GM08714 (cell line): ENCODE results near the gene BHMT2.

ENCODE experiments used
- H3K4me3 ChIP-seq: fragments of 200-500 bp; sonication (Bioruptor generic); 2 replicates; pipeline ENCODE4 v1.5.1; 2014; ENCODE audit warnings: mild to moderate bottlenecking, low read length, inconsistent platforms
- ZNF274 ChIP-seq: IDR thresholded peaks from 2 replicates; pipeline ENCODE4 v1.6.1; 2012; ENCODE audit warnings: mild to moderate bottlenecking, low read depth, low read length

Gene BHMT2

DNA sequence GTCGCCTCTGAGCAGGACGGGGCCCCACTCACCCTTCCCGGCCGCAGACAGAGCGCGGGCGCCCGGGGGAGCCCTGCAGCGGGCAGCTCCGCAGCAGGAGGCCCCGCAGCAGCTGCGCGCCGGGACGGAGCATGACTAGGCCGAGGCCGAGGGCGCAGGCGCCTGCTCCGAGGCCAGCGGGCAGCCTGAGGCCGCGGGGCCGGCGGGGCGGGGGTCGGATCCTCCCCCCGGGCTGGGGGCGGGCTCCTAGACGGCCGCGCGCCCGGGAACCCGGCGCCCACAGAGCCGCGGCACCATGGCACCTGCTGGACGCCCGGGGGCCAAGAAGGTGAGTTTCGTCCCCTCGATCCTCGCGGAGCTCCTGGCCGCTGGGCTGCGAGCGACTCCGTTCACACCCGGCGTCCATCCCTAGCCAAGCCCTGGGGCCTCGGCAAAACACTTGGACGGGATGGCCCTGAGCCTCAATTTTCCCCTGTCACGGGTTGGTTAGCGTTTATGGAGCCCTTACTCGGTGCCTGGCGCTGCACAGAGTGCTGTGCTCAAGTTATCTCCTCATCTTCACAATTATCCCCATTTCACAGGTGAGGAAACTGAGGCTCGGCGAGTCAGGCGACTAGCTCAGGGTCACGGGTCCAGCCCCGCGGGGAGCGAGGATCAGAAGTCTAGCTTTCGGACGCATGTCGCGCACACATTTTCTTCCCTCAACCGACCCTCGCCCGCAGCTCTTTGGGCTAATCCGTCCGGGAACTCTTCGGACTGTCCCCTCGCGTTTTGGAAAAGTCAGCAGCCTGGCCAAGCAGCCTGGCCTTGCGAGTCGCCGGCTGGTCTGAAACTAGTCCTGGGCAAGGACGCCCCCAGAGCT, at the start of gene BHMT2, which contains the start of gene DMGDH:
BHMT2 (plus strand) TSS at position 280 of the 862 bp plus-strand sequence; CDS start at position 296, 16 bp downstream.
DMGDH (minus strand) TSS at position 187 of the 862 bp plus-strand sequence; CDS start at position 133, 54 bp downstream.
- no peak within 1 kb of the TSS for H3K4me3 ChIP-seq
- no peak for TF ChIP-seq ZNF274

GRCh38 chr5:79020861-79021561, 48.6 kb upstream of the BHMT2 start:
- H3K4me3 ChIP-seq: no peak overlapping the region
- TF ChIP-seq ZNF274: no peak

DNA sequence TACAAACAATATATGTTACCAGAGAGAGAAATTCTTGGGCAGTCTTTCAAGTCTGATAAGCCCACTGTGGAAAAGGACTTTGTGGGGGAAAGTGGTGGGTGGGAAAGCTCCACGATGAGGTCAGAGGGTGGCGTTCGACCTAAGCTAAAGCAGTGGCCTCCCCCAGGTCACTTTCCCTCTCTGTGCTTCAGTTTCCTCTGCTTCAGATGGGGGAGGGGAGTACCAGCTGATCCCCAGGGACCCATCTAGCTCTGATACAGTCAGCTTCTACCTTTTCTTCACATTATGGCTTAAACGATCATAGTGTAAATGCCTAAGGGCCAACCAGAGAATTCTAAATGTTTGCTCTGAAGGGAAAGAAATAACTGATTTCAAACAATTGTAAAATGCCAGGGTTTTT, 47.8 kb upstream of the BHMT2 start:
- no peak for TF ChIP-seq ZNF274
- no peak overlapping the region for H3K4me3 ChIP-seq

DNA sequence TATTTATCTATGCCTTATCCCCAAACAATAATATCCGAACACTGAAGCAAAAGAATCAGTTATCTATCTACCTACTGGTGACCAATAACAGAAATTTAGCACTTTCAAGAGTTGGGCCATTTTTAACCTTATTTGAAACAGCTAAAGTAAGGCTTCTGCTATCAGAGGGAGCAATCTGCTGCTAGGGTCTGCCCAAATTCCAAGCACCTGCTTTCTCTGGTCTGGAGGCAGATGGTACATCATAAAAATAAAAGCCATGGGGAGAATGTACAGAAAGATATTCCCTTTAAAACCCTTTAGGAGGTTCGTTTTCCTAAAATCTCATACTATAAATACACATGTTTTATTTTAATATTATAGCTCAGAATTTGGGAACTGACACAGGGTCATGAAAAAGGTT, 46.8 kb upstream of the BHMT2 start:
- TF ChIP-seq ZNF274: no peak
- H3K4me3 ChIP-seq: no peak overlapping the region

- no peak for TF ChIP-seq ZNF274
These were observed 46.2 kb upstream of the BHMT2 start for GRCh38 chr5:79023348-79023747.

GRCh38 chr5:79023947-79024346, 45.6 kb upstream of the BHMT2 start:
- no peak for TF ChIP-seq ZNF274
- H3K4me3 ChIP-seq: no peak overlapping the region

More at GRCh38 chr5:79023348-79023747, 46.2 kb upstream of the BHMT2 start:
- H3K4me3 ChIP-seq: no peak overlapping the region

DNA sequence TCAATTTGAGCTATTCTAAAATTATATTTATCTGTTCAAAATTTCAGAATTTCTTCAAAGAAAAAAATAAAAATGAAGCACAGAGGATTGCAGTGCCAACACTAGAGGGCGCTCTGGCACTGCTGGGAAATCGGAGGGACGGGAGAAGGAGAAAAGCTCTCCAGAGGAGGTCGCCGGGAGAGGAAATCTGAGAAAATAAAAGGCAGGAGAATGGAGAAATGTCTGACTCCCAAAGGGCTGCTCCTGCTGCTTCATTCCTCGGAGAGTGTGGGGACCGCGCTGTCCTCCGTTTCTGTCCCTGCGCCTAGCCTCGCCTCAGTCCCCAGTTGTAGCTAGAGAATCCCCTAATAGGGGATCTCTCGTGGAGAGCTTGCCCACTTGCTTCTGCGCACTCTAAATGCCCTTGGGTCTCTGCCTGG, 44.5 kb upstream of the BHMT2 start:
- H3K4me3 ChIP-seq: no peak overlapping the region
- TF ChIP-seq ZNF274: no peak

DNA sequence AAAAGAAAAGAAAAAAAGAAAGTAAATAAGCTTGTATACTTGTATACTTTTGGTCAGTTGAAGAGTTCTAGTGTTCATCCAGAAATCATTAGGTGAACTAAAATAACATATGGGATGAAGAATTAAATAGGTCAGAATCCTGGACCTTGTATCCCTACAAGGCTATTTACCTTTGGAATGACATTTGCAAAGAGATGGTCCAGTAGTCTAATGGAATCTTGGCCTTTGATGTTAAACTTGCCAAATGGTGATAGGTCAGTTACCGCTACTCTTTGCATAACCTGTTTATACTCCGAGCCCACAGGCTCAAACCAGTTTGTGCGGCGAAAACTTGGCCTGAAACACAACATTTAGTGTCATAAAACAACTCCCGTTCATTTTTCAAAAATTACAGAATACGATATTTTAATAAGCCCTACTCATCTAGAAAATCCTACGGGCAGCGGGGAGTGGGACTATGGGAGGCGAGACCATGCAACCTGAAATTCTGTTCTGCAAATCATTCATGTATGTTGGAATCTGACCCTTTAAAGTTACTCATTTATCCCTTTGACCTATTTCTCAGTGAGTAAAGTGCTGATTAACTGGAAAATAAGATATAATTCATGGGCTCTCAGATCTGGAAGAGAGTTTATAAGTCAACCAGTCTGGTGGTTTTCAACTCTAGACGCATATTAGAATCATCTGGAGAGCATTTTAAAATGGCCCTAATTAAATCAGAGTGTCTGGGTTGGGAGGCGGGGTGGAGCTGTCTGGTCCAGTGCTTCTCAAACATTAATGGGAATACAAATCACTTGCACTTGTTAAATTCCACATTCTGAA, 38.7 kb upstream of the BHMT2 start:
- TF ChIP-seq ZNF274: no peak
- H3K4me3 ChIP-seq: no peak overlapping the region

DNA sequence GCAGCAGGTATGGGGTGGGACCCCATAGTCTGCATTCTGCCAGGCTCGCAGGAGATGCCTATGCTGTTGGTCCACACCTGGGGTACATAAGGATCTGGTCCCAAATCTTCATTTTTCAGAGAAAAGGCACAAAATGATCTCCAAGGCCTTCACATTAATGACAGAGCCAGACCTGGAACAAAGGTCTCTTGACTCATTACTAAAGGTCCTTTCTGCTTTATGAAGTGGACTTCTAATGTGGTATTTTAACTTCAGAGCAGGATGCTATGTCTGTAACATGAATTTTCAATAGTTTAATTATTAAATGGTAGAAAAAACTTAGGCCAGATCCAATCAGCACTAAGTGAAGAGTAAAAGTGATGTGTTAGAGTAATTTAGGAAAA, 38.1 kb upstream of the BHMT2 start:
- H3K4me3 ChIP-seq: no peak overlapping the region
- TF ChIP-seq ZNF274: no peak

GRCh38 chr5:79032031-79032695, 37.4 kb upstream of the BHMT2 start:
- H3K4me3 ChIP-seq: no peak overlapping the region
- TF ChIP-seq ZNF274: no peak

- TF ChIP-seq ZNF274: no peak
- no peak overlapping the region for H3K4me3 ChIP-seq
These were observed 36.8 kb upstream of the BHMT2 start for GRCh38 chr5:79032782-79033181.

DNA sequence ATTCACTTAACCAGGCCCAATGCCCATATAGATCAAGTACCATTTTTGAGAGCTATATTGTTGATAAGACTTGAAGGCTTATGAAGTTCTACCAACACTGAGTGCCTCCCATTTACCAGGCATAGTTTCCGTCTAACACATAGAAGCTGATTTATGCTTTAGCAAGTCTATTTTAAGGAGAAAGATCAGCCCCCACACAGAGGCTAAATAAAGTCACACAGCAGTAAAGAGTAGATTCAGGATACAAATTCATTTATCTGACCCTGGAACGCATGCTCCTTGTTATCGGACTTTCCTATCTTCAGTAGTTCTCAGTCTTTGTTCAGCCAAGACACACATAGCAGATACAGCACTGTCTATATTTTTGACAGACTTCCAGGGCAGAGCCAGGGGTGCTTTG, 34.3 kb upstream of the BHMT2 start:
- TF ChIP-seq ZNF274: no peak
- no peak overlapping the region for H3K4me3 ChIP-seq

DNA sequence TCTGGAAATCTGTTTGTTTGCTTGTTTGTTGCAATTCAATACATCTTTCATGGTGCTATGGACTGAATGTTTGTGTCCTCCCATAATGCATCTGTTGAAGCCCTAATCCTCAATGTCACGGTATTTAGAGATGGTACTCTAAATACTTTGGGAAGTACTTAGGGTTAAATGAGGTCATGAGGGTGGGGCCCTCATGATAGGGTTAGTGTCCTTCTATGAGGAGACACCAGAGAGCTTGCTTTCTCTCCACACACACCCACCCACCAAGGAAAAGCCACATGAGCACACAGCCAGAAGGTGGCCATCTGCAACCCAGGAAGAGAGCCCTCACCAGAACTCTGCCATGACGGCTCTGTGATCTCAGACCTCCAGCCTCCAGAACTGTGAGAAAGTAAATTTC, 32.8 kb upstream of the BHMT2 start:
- no peak overlapping the region for H3K4me3 ChIP-seq
- TF ChIP-seq ZNF274: no peak

- no peak for TF ChIP-seq ZNF274
- no peak overlapping the region for H3K4me3 ChIP-seq
These were observed 27.4 kb upstream of the BHMT2 start for GRCh38 chr5:79042188-79042587.
